SK-N-SH (cell line): ENCODE results near the gene MAGI2.

Source experiments
- NRF1 ChIP-seq: IDR thresholded peaks from 2 replicates; pipeline ENCODE4 v1.6.1; 2012; ENCODE audit warnings: low read depth, mild to moderate bottlenecking, low read length
- TF ChIP-seq, protein P1 (sequence below): IDR thresholded peaks from 2 replicates; pipeline ENCODE4 v1.6.1; 2012; ENCODE audit warnings: mild to moderate bottlenecking, low read depth, low read length, moderate library complexity

DNA sequence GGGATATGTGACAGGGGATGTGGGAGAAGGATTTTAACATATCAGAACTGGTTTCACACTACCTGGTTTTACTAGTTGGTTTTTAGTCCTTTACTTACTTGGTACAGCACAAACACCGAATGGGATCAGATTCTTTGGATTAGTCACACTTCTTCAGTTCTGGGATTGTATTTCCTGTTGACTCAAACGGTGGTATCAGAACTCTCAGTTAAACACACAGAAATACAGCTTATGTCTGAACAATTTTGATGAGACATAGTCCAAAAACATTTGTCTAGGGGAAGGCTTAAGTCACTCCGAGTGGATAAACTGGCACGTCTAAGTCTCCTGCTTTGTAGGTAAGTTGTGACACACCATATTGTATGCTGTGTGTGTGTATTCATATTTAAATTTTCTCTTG lies 1174.4 kb downstream of the MAGI2 start:
- TF ChIP-seq, protein P1, sequence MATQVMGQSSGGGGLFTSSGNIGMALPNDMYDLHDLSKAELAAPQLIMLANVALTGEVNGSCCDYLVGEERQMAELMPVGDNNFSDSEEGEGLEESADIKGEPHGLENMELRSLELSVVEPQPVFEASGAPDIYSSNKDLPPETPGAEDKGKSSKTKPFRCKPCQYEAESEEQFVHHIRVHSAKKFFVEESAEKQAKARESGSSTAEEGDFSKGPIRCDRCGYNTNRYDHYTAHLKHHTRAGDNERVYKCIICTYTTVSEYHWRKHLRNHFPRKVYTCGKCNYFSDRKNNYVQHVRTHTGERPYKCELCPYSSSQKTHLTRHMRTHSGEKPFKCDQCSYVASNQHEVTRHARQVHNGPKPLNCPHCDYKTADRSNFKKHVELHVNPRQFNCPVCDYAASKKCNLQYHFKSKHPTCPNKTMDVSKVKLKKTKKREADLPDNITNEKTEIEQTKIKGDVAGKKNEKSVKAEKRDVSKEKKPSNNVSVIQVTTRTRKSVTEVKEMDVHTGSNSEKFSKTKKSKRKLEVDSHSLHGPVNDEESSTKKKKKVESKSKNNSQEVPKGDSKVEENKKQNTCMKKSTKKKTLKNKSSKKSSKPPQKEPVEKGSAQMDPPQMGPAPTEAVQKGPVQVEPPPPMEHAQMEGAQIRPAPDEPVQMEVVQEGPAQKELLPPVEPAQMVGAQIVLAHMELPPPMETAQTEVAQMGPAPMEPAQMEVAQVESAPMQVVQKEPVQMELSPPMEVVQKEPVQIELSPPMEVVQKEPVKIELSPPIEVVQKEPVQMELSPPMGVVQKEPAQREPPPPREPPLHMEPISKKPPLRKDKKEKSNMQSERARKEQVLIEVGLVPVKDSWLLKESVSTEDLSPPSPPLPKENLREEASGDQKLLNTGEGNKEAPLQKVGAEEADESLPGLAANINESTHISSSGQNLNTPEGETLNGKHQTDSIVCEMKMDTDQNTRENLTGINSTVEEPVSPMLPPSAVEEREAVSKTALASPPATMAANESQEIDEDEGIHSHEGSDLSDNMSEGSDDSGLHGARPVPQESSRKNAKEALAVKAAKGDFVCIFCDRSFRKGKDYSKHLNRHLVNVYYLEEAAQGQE: no peak
- no peak for TF ChIP-seq NRF1
